Femur (tissue), 1 donor: ENCODE measurements around the gene PAX7.

Source experiments
- DNase-seq: peaks from one replicate; pipeline ENCODE4 v3.0.0-alpha.2; 2017

The PAX7 gene

GRCh38 chr1:18619467-18619835 lies 11.2 kb upstream of the PAX7 start:
- no peak for DNase-seq

- DNase-seq = no peak
Measured at GRCh38 chr1:18628511-18628910, 2.1 kb upstream of the PAX7 start.

- DNase-seq = no peak
Measured at GRCh38 chr1:18629659-18630510, 761 bp upstream of the PAX7 start.

GRCh38 chr1:18631496-18632217 lies 1.0 kb downstream of the PAX7 start:
- DNase-seq = no peak

GRCh38 chr1:18632218-18632588 lies 1.6 kb downstream of the PAX7 start:
- DNase-seq = no peak

- DNase-seq = no peak
Measured at GRCh38 chr1:18632783-18633421, 2.3 kb downstream of the PAX7 start.

- no peak for DNase-seq
Measured at GRCh38 chr1:18633422-18634155, 2.9 kb downstream of the PAX7 start.

GRCh38 chr1:18634276-18634675 lies 3.6 kb downstream of the PAX7 start:
- no peak for DNase-seq

GRCh38 chr1:18635070-18635577 lies 4.5 kb downstream of the PAX7 start:
- DNase-seq = no peak

GRCh38 chr1:18635891-18636595 lies 5.4 kb downstream of the PAX7 start:
- DNase-seq = no peak

- no peak for DNase-seq
Measured at GRCh38 chr1:18636596-18637508, 6.2 kb downstream of the PAX7 start.

GRCh38 chr1:18637511-18637960 lies 6.9 kb downstream of the PAX7 start:
- no peak for DNase-seq

GRCh38 chr1:18637962-18638834 lies 7.6 kb downstream of the PAX7 start:
- no peak for DNase-seq

- DNase-seq = no peak
Measured at GRCh38 chr1:18638835-18639364, 8.3 kb downstream of the PAX7 start.

GRCh38 chr1:18639368-18640055 lies 8.9 kb downstream of the PAX7 start:
- DNase-seq = no peak

GRCh38 chr1:18640228-18641004 lies 9.8 kb downstream of the PAX7 start:
- no peak for DNase-seq

GRCh38 chr1:18641005-18641941 lies 10.6 kb downstream of the PAX7 start:
- DNase-seq = no peak
